ENCODE results near the gene DDIT3.

DDIT3 gene

GRCh38 chr12:57467212-57467874, 53.0 kb downstream of the DDIT3 start:
- no peak for TF ChIP-seq CTCF (IDR thresholded peaks at IDR 0.05)
- no peak for TF ChIP-seq ZFX (IDR thresholded peaks at IDR 0.05; ENCODE audit: borderline replicate concordance)
- no peak overlapping the region for H3K27ac ChIP-seq

Measured in 22Rv1 (cell line).